GM19043 (cell line): ENCODE measurements around the gene CMSS1.
A peak's percentile ranks its signal among the peaks of the same experiment; 100 is the strongest.
"Not testable (repeated sequence)": the region's sequence is repeated elsewhere in the genome, so short reads cannot be mapped to it uniquely, and the experiment has no call there.

Experiments
- ATAC-seq: cut with Tn5 transposase; IDR thresholded peaks from one replicate; pipeline ENCODE4 v1.9.1; 2021; ENCODE audit warnings: low read depth; ENCODE audit not compliant: unreplicated experiment

Gene CMSS1

DNA sequence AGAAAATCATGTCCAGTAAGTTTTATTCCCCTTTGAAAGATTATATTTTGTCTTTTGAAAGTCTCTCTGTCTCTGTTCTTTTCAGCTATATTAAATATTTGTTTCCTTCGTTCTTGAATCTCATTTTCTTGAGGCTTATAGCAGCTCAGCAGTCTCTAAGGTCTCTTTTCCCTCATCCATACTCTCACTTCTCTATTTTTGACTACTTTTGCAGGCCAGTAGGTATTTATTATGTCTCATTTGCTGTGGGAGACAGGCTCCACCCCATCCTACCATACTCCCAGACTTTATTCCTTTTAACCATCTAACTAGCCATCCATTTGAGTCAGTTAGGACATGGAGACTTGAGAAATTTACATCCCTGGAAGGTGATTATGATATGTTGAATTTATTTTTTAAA, 225.6 kb downstream of the CMSS1 start:
- no peak for ATAC-seq

DNA sequence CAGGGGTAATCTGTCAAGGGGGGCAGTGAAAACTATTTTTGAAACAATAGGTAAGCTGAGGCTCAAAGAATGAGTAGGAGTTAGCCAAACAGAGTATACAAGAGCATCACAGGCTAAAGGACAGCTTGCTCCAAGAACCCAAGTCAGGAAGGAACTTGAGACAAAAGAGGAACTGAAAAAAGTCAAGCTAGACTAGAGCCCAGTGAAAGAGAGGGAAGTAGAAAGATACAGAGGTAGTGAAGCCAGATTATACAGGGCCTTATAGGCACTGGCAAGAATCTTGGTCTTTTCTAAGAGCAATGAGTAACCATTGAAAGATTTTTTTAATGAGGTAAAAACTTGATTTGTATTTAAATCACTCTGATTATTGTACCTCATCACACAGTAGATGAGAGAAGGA, 226.7 kb downstream of the CMSS1 start:
- ATAC-seq, result peak; percentile 78

DNA sequence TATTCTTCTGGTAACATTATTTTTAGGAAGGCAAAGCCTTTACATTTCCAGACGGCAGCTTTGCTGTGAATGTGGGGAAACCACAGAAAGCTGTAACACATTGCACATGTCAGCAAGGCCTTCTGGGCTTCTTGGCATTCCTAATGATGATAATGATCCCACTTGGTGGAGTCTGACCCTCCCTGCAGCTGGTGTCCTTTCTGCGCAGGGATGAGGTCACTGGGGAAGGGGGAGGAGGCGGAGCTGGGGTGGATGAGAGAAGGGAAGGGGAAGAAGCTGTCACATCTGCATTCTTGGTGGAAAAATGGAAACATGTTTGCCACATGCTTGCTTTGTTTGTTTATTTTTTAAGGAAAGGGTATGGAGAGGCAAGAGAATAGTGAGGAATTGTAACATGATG, 228.0 kb downstream of the CMSS1 start:
- ATAC-seq, result no peak

DNA sequence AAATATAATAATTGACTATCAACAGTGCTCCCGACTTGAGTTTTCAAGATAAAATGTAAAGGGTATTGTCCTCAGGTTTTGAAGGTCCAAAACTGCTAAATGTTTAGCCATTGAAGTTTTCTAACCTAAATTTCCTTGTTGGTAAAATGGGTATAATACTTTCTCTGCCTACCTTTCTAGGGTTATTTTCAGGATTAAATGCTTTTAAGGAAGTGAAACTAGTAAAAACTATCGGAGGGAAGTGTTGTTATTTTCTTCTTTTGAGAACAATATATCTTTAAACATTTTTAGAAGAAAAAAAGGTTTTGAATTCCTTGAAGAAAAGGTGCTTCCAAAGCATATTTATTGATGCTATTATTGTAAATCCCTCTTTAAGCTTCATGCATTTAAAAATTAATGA, 229.3 kb downstream of the CMSS1 start:
- ATAC-seq, result no peak

DNA sequence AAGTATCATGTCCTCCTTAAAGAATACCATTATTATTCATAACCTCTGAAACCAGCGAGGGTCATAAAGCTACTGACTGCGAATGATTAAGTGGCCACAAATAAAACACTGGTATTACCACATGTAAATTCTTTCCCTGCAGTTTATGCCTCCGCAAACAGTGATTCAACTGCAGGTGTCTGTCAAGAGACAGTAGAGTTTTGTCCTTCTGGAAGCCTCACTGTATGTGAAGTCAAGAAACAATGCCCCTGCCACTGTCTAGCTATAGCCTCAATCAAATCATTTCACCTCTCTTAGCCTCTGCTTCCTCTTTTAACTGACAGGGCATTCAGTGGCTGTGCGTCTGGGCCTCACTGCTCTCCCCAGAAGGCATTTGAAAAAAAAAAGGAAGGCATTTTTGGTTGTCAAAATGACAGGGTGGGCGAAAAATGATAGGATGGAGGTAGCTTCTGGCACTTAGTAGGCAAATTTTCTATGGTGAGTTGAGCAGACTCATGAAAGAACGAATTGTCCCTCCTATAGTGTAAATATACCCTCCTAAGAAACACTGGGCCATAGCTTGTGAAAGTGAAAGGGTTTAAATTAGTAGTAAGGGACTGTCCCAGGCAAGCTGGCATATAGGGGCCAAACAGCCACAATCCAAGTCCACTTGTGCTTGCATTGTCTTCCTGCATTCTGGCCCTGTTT, 229.9 kb downstream of the CMSS1 start:
- ATAC-seq, result peak; percentile 70

DNA sequence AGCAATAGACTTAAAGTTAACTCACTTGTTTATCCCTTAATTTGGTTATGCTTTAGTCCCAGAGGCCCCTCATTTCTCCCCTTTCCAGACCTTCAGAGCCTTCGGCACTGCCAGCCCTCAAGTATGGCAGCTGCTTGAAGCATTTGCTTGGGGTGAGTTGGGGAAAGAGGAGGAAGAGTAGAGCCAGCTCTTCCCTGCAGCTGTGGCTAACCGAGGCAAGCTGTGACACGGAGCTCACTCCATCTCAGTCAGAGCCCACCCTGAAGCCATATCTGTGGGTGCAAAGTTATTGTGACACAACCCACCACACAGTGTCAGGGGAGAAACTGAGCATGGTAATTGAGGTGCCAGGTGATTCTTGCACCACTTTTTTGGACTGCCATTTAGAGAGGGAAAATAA, 230.6 kb downstream of the CMSS1 start:
- ATAC-seq, result no peak

DNA sequence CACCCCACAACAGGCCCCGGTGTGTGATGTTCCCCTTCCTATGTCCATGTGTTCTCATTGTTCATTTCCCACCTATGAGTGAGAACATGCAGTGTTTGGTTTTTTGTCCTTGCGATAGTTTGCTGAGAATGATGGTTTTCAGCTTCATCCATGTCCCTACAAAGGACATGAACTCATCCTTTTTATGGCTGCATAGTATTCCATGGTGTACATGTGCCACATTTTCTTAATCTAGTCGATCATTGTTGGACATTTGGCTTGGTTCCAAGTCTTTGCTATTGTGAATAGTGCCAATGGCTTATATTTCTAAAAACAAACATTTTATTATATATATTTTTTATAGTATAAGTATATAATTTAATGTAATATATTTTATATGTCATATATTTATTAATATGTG, 233.9 kb downstream of the CMSS1 start:
- not testable (repeated sequence) for ATAC-seq

DNA sequence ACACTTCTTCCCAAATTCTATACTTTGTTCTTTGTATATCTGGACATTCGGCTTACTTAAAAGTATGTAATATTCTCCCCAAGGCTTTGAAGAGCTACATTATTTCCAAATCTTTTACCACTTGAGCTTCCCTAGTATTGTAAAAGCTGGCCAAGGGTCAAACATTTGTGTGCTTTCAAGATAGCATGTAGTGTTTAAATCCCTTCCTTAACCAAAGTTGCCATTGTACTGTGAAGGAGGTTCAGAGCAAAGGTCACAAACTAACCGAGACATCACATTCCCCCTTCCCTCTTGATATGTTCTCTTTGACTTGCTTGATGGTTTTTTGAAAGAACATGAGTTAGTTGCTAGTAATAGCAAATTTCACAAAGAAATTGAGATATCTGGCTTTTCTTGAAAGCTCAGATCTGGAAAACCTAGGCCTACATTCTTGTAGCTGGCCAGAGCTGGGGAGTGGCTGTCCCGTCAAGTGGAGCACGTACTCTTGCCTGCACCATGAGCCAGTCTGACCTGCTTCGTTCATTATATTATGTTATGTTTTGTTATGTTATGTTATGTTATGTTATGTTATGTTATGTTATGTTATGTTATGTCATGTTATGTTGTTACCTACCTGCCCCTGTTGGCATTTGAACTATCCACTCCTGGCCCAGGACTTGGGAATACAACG, 236.4 kb downstream of the CMSS1 start:
- ATAC-seq, result no peak

DNA sequence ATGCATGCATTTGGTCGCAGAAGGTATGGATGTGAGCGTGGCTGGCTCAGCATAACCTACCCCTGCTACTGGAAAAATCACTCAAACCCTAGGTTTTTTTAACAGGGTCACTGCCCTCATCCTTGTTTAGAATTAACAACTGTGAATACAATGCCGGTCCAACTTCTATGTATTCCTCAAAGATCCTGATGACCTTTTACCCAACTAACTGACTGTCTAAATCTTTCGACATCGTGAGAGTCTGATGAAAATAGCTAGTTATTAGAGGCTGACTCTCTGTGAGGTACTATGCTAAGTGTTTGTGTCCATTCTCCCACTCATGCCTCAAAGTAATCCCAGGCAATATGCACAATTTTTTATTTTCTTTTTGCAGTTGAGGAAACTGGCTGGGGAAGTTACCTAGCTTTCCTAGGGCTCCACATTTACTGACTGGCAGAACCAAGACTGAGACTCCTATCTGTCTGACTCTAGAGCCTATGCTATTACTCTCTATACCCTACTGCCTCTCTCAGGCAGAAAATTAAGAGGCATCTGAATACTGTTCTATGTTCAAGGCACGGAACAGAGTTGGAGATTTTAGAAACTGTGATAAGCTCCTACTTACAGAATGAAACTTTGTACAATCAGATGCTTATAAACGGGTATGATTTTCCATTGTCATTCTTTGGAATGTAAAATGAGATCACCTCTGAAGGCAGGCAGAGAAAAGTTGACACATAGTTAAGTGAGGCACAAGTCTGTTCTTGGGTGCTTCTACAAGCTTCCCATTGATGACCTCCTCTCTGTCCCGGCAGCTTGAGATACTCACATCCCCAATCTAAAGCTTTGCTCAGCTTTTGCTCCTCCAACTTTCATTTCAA, 240.3 kb downstream of the CMSS1 start:
- ATAC-seq, result no peak

DNA sequence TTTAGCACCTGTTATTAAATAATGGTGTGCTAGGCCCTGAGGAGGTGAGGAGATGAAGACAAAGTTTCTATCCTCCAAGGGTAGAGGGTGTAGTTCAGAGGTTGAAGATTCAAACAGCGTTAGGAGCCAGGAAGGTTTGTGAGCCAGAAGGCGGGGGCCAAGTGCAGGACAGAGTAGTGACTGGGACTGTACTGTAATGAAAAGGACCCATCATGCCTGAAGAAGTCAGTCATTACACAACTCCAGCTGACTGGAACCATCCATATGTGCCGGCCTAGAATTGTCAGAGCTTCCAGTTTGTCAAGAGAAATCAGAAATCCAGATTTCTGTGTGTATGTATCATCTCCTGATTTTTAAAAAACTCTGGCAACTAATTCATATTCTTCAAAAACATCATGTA, 241.8 kb downstream of the CMSS1 start:
- no peak for ATAC-seq

DNA sequence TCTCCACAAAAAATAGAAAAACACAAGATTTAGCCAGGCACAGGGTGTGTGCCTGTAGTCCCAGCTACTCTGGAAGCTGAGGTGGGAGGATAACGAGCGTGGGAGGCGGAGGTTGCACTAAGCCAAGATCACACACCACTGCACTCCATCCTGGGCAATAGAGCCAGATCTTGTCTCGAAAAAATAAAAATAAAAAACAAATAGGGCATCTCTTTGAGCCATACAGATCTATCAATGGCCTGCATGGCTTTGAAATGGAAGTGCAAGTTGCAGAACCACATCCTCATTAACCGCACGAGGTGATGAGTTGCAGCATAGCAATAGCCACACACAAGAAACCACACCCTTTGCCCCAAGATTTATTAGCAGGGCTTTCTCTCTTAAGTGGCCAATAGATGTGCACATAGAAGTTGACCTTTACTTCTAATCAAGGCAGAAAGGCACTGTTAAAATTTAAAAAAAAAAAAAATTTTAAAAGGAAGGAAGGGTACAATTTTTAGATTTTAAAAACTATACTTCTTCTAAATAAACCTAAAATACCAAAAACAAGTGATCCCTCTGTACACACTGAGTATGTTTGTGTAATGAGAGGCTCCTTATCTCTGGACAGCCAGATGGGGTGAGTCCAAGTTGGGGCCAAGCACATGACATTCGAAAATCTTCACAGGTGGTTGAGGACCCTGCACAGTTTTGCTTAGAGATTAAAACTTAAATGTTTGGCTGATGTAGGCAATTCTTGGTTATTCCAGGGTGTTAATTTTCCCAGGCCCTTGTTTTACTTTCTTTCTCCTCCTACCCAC, 243.2 kb downstream of the CMSS1 start:
- peak; percentile 64 for ATAC-seq

DNA sequence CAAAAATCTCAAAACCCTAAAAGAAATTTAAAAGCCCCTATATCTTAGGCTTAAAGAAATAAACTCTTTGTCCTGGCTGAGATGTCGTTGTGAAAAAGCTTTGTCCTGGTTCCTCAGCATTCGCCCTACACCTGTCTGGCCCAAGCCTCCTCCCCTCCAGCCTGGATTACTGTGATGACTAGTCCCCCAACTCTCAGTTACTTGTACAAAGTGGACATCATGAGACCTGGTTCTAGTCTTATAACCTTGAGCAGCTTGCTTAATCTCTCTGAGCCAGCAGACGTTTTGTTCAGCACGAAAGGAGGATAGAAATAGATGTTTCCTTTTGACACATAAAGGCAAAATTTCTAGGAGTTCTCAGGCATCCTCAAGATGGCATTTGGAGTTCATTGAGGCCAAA, 245.0 kb downstream of the CMSS1 start:
- ATAC-seq, result no peak

DNA sequence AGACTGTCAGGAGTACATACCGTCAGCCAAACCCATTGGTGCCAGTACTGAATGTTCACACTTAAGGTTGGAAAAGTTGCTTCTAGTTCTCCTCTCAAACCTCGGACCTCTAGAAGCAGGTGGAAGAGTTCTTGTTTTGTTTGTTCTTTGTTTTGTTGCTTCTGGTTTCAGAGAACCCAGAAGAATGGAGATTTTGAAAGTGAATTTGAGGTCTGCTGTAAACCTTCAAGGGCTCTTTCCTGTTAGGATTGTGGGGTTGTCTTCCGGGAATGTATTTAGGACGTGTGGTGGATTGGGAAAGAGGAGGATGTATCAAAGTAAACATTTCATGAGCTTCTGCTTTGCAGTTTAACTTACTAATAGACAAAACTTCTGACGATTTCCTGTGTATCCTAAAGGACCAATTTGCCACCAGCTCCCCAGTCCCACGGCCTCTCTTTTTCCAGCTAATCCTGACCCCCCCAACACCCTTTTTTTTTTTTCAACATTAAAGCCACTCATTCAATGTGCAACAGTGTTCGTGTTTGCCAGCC, 246.3 kb downstream of the CMSS1 start:
- ATAC-seq, result no peak

DNA sequence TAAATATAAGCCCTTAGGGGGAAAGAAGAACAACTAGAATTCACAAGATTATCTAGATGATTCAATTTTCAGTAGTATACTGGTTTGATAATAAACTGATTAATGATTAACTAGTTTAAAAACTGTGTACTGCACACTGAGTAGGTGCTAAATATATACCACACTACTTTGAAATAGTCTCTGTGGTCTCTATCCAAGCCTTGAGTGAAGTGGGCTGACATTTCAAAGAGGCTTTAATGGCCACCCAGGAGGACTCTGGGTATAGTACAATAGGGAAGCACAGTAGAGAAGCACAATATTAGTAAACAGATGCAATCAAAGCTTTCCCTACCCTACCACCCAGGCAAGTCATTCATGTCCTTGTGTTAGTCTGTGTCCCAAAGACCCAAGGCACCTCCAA, 249.9 kb downstream of the CMSS1 start:
- no peak for ATAC-seq

DNA sequence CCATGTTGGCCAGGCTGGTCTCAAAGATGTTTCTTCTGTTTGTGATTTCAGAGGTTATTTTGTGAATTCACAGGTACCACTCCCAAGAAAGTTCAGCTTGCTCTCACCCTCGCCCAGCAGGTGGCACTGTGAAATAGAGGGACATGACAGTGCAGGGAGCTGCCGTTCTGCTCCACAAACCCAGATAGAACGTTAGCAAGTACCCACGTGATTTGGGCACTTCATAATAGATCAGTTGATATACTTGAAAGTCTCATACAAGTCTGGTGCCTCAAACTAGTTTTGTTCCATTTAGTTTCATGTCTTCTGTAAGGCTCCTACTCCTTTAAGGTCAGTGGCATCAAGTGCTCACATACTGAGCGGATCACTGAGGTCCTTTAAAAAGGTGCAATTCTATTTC, 251.2 kb downstream of the CMSS1 start:
- peak; percentile 64 for ATAC-seq

DNA sequence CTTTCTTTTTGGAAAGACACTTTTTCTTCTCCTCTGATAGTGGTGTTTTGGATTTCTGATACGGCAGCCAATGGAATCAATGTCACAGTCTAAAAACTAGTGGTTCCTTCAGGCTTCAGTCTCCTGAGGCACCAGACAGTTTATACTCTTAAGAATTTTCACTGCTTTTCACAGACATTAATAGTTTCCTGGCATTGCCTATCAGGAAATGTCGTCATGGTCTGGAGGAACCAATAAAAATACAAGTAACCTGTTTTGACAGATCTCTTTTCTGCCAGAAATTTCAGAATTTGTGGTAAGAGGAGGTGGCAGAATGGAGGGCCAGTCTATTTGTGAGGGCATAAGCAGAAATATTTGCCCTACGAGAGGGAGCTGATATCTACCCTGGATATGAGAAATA, 251.8 kb downstream of the CMSS1 start:
- ATAC-seq, result no peak

DNA sequence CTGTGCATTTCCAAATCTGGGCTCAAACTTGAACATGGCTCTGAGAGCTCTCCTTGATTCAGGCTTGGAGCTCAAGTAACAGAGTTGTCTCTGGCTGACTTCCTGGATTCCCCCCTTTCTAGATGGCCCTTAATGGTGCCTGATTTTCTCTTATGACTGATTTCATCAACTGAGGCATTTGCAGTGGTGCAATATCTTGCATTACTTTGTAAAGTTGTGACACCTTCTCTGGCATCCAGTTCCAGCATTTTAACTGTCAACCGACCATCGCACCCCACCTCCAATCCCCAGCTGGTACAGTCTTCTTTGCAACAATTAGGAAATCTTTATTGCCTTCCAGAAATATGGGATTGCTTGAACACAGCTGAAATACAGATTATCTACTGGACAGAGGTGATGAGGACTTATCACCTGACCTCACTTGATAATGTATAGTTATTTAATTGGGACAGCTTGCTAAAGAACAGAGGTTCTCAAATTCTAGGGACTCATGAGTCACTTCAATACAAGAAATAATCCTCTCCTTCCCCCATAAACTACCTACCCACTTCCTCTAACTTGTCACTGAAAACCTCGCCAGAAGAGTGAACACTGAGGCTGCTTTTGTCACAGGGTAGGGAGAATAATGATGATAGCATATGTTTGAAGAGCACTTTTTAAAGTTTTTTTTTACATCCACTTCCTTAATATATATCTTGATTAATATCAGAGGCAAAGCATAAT, 254.8 kb downstream of the CMSS1 start:
- ATAC-seq, result peak; percentile 39

DNA sequence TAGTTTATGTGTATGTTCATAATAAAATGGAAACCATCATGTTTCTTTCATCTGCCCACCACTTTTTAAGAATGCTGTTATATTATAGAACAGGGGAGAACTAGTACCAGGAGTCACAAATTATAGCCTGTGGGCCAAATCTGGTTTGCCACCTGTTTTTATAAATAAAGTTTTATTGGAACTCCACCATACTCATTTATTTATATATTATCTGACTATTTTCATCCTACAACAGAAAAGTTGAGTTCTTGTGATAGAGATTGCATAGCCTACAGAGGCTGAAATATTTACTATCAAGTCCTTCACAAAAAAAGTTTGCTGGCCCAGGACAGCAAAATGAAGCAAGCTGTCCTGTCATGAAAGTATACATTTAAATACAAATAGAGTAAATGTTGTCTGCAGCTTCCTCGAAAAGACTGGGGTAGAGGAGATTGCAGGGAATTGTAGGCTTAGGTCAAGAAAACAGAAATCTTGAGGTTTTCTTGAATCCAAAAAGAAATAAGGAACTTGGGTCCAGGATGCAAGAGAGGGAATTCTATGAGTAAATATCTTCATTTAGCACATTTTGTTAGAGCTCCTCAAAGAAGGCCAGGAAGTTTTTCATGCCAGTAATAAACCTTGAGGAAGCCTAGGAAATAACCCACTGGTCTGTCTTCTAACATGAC, 255.5 kb downstream of the CMSS1 start:
- no peak for ATAC-seq

DNA sequence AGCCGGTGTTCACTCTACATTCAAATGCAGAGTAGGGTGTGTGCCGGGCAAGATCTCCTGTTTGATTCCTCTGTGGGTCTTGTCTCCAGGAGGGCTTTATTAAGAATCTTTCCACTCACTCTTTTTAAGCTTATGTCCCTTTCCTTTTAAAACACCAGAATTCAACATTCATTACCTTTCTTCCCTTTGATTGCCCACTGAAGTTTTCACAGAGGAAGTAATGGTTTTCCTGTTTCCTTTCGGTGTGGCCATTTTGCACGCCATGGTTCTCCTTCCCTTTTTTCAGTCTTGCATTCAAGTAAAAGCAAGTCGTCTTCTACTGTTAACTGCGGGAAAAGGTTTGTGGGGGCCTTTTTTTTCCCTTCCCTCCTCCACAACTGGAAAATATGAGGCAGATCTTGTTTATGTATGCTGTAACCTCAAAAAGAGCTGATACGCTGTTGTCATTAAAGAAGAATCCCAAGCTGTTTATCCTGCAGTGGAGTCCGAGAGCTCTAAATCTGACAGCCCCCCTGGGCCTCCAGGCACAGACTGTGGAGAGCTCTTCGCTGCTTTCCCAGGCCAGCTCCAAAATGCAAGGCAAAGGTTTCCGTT, 256.1 kb downstream of the CMSS1 start:
- no peak for ATAC-seq
